IMR-90 (cell line): ENCODE data around the gene PCED1B. TPM values are rescaled to one million over a fixed set of nuclear protein-coding genes. Genes with fewer than 3 reads are reported as not detected.

Source experiments
- ATAC-seq: fragments of 200-7000 bp; cut with Tn5 transposase; 2 replicates; pipeline ENCODE4 v1.9.1; 2020; ENCODE audit warnings: low read depth, mild to moderate bottlenecking, moderate library complexity
- BruUV-seq: library from RNA; stranded (reverse); fragments of 400-500 nt; replicated peaks from 2 replicates; lab custom pipeline; 2021; lab: Mats Ljungman, UMichigan
- CTCF ChIA-PET: fragments of 300-600 bp; formaldehyde crosslinking; extraction: SDS; loops from one replicate; lab custom pipeline; 2021; ENCODE audit warnings: antibody characterized with exemption; lab: Yijun Ruan, JAX
- POLR2A ChIA-PET: fragments of 300-600 bp; sonication (Branson Sonifier 250); formaldehyde crosslinking; loops from one replicate; lab custom pipeline; 2022; ENCODE audit warnings: antibody characterized with exemption; ENCODE audit not compliant: unreplicated experiment; lab: Charles Lee
- DNase-seq: peaks from one replicate; pipeline ENCODE4 v3.0.0; 2013
- H2AFZ ChIP-seq: replicated peaks from 2 replicates; pipeline ENCODE3; 2013; ENCODE audit warnings: low read length, mild to moderate bottlenecking; ENCODE audit not compliant: poor library complexity
- H2AK5ac ChIP-seq: 2 replicates; pipeline ENCODE4 v1.6.1; 2013; ENCODE audit warnings: low read depth, low read length, inconsistent platforms
- H2AK9ac ChIP-seq: replicated peaks from 2 replicates; pipeline ENCODE3; 2013; ENCODE audit warnings: mild to moderate bottlenecking, low read depth, low read length, moderate library complexity; ENCODE audit not compliant: poor library complexity
- H2BK120ac ChIP-seq: 2 replicates; pipeline ENCODE4 v1.6.1; 2013; ENCODE audit warnings: low read depth, low read length, inconsistent platforms
- H2BK15ac ChIP-seq: 3 replicates; pipeline ENCODE4 v1.6.1; 2013; ENCODE audit warnings: low read depth, low read length, inconsistent platforms
- H2BK20ac ChIP-seq: 2 replicates; pipeline ENCODE4 v1.6.1; 2013; ENCODE audit warnings: low read depth, mild to moderate bottlenecking, inconsistent platforms, low read length, moderate library complexity
- H2BK5ac ChIP-seq: 2 replicates; pipeline ENCODE4 v1.6.1; 2013; ENCODE audit warnings: mild to moderate bottlenecking, low read depth, low read length, inconsistent platforms; ENCODE audit not compliant: poor library complexity, severe bottlenecking
- H3K14ac ChIP-seq: replicated peaks from 2 replicates; pipeline ENCODE4 v1.6.1; 2013; ENCODE audit warnings: low read depth, low read length, inconsistent platforms
- H3K18ac ChIP-seq: 2 replicates; pipeline ENCODE4 v1.6.1; 2013; ENCODE audit warnings: low read depth, low read length, control low read depth
- H3K23ac ChIP-seq: 2 replicates; pipeline ENCODE4 v1.6.1; 2013; ENCODE audit warnings: low read depth, low read length, inconsistent platforms
- H3K27ac ChIP-seq: 2 replicates; pipeline ENCODE4 v1.5.1; 2013; ENCODE audit warnings: mild to moderate bottlenecking, control low read depth, low read length; ENCODE audit not compliant: insufficient read depth
- H3K27me3 ChIP-seq: 2 replicates; pipeline ENCODE4 v1.6.1; 2013; ENCODE audit warnings: low read length; ENCODE audit not compliant: control insufficient read depth, insufficient read depth
- H3K36me3 ChIP-seq: 2 replicates; pipeline ENCODE4 v1.6.1; 2013; ENCODE audit warnings: low read length, mixed read lengths; ENCODE audit not compliant: control insufficient read depth, insufficient read depth
- H3K4ac ChIP-seq: 2 replicates; pipeline ENCODE4 v1.6.1; 2013; ENCODE audit warnings: low read depth, low read length, inconsistent platforms
- H3K4me1 ChIP-seq: 2 replicates; pipeline ENCODE4 v1.6.1; 2013; ENCODE audit warnings: low read length, mixed read lengths; ENCODE audit not compliant: control insufficient read depth, insufficient read depth
- H3K4me2 ChIP-seq: 2 replicates; pipeline ENCODE4 v1.6.1; 2013; ENCODE audit warnings: low read depth, mild to moderate bottlenecking, control low read depth, low read length, moderate library complexity
- H3K4me3 ChIP-seq: 2 replicates; pipeline ENCODE4 v1.5.1; 2013; ENCODE audit warnings: low read depth, mild to moderate bottlenecking, control low read depth, low read length, moderate library complexity; ENCODE audit not compliant: insufficient read depth
- H3K56ac ChIP-seq: 2 replicates; pipeline ENCODE4 v1.6.1; 2013; ENCODE audit warnings: low read length, inconsistent platforms; ENCODE audit not compliant: insufficient read depth; ENCODE audit errors: extremely low read depth
- H3K79me1 ChIP-seq, 2 experiments: 2 replicates each; pipeline ENCODE4 v1.6.1; 2013; ENCODE audit warnings: low read length in 2 of 2, inconsistent platforms in 1 of 2, low read depth in 1 of 2
- H3K9ac ChIP-seq: 2 replicates; pipeline ENCODE4 v1.6.1; 2013; ENCODE audit warnings: low read depth, low read length, control low read depth
- H3K9me1 ChIP-seq: 2 replicates; pipeline ENCODE4 v1.6.1; 2013; ENCODE audit warnings: low read length, inconsistent platforms; ENCODE audit not compliant: insufficient read depth
- H3K9me3 ChIP-seq: 2 replicates; pipeline ENCODE4 v1.6.1; 2013; ENCODE audit warnings: low read length; ENCODE audit not compliant: control insufficient read depth, insufficient read depth
- H4K20me1 ChIP-seq: 2 replicates; pipeline ENCODE4 v1.6.1; 2013; ENCODE audit warnings: low read length, inconsistent platforms; ENCODE audit not compliant: insufficient read depth
- H4K5ac ChIP-seq: 2 replicates; pipeline ENCODE4 v1.6.1; 2013; ENCODE audit warnings: mild to moderate bottlenecking, low read depth, low read length, control low read depth
- H4K8ac ChIP-seq, 2 experiments: 2 replicates each; pipeline ENCODE4 v1.6.1; 2013; ENCODE audit warnings: low read depth in 2 of 2, low read length in 2 of 2, control low read depth in 1 of 2, inconsistent platforms in 1 of 2
- H4K91ac ChIP-seq: 2 replicates; pipeline ENCODE4 v1.6.1; 2013; ENCODE audit warnings: low read depth, low read length, inconsistent platforms; ENCODE audit not compliant: insufficient read depth
- BHLHE40 ChIP-seq: fragments of 150-350 bp; IDR thresholded peaks from 2 replicates; pipeline ENCODE4 v1.6.1; 2016; ENCODE audit warnings: mild to moderate bottlenecking, low read depth, low read length
- CHD1 ChIP-seq: IDR thresholded peaks from 2 replicates; pipeline ENCODE4 v1.6.1; 2012; ENCODE audit warnings: low read depth, low read length, improper control_type of control experiment
- FOS ChIP-seq: fragments of 150-350 bp; IDR thresholded peaks from 2 replicates; pipeline ENCODE4 v1.6.1; 2016; ENCODE audit warnings: low read depth, low read length
- MAFK ChIP-seq: IDR thresholded peaks from 2 replicates; pipeline ENCODE4 v1.6.1; 2012; ENCODE audit warnings: low read depth, low read length, improper control_type of control experiment
- MAZ ChIP-seq: IDR thresholded peaks from 2 replicates; pipeline ENCODE4 v1.6.1; 2012; ENCODE audit warnings: low read depth, mild to moderate bottlenecking, low read length, improper control_type of control experiment, moderate library complexity, borderline replicate concordance
- MXI1 ChIP-seq: IDR thresholded peaks from 2 replicates; pipeline ENCODE4 v1.6.1; 2012; ENCODE audit warnings: low read depth, mild to moderate bottlenecking, low read length, moderate library complexity, borderline replicate concordance
- NFE2L2 ChIP-seq: fragments of 150-350 bp; IDR thresholded peaks from 2 replicates; pipeline ENCODE4 v1.6.1; 2016; ENCODE audit warnings: low read depth, mild to moderate bottlenecking, low read length
- POLR2A ChIP-seq: IDR thresholded peaks from 2 replicates; pipeline ENCODE4 v1.6.1; 2012; ENCODE audit warnings: mild to moderate bottlenecking, low read depth, low read length
- RCOR1 ChIP-seq: IDR thresholded peaks from 2 replicates; pipeline ENCODE4 v1.6.1; 2012; ENCODE audit warnings: mild to moderate bottlenecking, low read length, improper control_type of control experiment; ENCODE audit not compliant: insufficient replicate concordance
- SMC3 ChIP-seq: fragments of 150-350 bp; IDR thresholded peaks from 2 replicates; pipeline ENCODE4 v1.6.1; 2016; ENCODE audit warnings: low read depth, mild to moderate bottlenecking, antibody characterized with exemption, low read length, moderate library complexity
- USF2 ChIP-seq: fragments of 150-350 bp; IDR thresholded peaks from 2 replicates; pipeline ENCODE4 v1.6.1; 2017; ENCODE audit warnings: mild to moderate bottlenecking, antibody characterized with exemption, low read length, low read depth
- dilution Hi-C: fragments of 300-500 bp; cut with HindIII; formaldehyde crosslinking; loops from one replicate; pipeline ENCODE4 v1.14.3; 2018; ENCODE audit warnings: low sequenced_read_pairs; ENCODE audit not compliant: unreplicated experiment
- in situ Hi-C: fragments of 300-500 bp; cut with MboI; formaldehyde crosslinking; loops from 3 replicates; pipeline ENCODE4 v1.14.3; 2019; ENCODE audit warnings: low sequenced_read_pairs, inconsistent platforms, mixed read lengths
- intact Hi-C: fragments of 100-400 bp; cut with micrococcal nuclease; formaldehyde crosslinking; loops from 2 replicates; pipeline ENCODE4 v1.10.0; 2022
- polyA plus RNA-seq, 3 experiments: library from polyadenylated mRNA; depleted of rRNA; stranded (reverse); fragments of >200 nt; gene quantifications; 2 replicates each; pipeline ENCODE4 v1.2.3, GENCODE V29; 2012; ENCODE audit warnings: low replicate concordance in 1 of 3
- total RNA-seq: library from RNA; depleted of rRNA; stranded (reverse); fragments of >200 nt; gene quantifications from 2 replicates; pipeline ENCODE4 v1.2.3, GENCODE V29; 2012
- TF ChIP-seq, protein P1 (sequence below): fragments of 150-350 bp; IDR thresholded peaks from 2 replicates; pipeline ENCODE4 v1.6.1; 2016; ENCODE audit warnings: low read depth, mild to moderate bottlenecking, low read length, moderate library complexity, borderline replicate concordance

PCED1B gene
- total and polyA plus RNA-seq, 2 of the 4 experiments (the other 2 are of a cell fraction) = 0.36 to 2.6 TPM

GRCh38 chr12:47184813-47185212 is 105.4 kb downstream of the PCED1B start:
- Histone ChIP-seq H2BK120ac (no peak overlapping the region), H3K4me3 (no peak overlapping the region), H4K20me1 (no peaks in the 10 kb centered on the region), H3K18ac (no peak overlapping the region), H3K36me3 (no peaks in the 10 kb centered on the region), H3K9me3 (no peaks in the 10 kb centered on the region), H3K23ac (no peak overlapping the region), H3K4me2 (no peak overlapping the region), H2BK5ac (no peak overlapping the region), H3K4me1 (peaks cover 9% of the 10 kb centered on the region), H3K14ac (no peak overlapping the region), H4K8ac (no peak overlapping the region), H3K56ac (no peak overlapping the region), H2BK20ac (no peak overlapping the region), H3K4ac (no peak overlapping the region), H3K27me3 (no peaks in the 10 kb centered on the region), H3K9ac (no peak overlapping the region), H3K9me1 (peaks cover 4% of the 10 kb centered on the region; the same call in 1 of the 2 replicates), H2AFZ (no peak overlapping the region), H3K27ac (no peak overlapping the region), H3K79me1 (no peaks in the 10 kb centered on the region), H2AK9ac (no peak overlapping the region), H2AK5ac (no peak overlapping the region), H4K5ac (no peak overlapping the region), H2BK15ac (no peak overlapping the region), H4K91ac (no peak overlapping the region)
- in situ Hi-C loops = no loop called here
- no TSS peak for BruUV-seq
- dilution Hi-C loops = no loop called here
- POLR2A ChIA-PET = no interaction called here
- ATAC-seq (no peak), DNase-seq (no peak)
- intact Hi-C loops = no loop called here
- TF ChIP-seq, protein P1, sequence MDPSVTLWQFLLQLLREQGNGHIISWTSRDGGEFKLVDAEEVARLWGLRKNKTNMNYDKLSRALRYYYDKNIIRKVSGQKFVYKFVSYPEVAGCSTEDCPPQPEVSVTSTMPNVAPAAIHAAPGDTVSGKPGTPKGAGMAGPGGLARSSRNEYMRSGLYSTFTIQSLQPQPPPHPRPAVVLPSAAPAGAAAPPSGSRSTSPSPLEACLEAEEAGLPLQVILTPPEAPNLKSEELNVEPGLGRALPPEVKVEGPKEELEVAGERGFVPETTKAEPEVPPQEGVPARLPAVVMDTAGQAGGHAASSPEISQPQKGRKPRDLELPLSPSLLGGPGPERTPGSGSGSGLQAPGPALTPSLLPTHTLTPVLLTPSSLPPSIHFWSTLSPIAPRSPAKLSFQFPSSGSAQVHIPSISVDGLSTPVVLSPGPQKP = no peak
- TF ChIP-seq NFE2L2 (no peak), CHD1 (no peak), USF2 (no peak), RCOR1 (no peak), FOS (no peak), SMC3 (no peak), MAFK (no peak), BHLHE40 (no peak), MXI1 (no peak), POLR2A (no peak), MAZ (no peak)
- CTCF ChIA-PET = no interaction called here
